ENCODE measurements around the gene LTBP3.

The LTBP3 gene

GRCh38 chr11:65599216-65599954, 41.2 kb upstream of the LTBP3 start:
- POLR2A ChIA-PET: interaction anchor here (0.5 to 1.2 kb wide), 3 partner anchors 8 to 91 kb away, joined by 3 read pairs; no protein-coding TSS in a partner anchor
- CTCF ChIA-PET: interaction anchor here (0.6 to 1.0 kb wide), 2 partner anchors 16 to 302 kb away, joined by 3 to 4 read pairs; partner anchors contain the start of gene PCNX3
- no peaks in the 10 kb centered on the region for H3K9me3 ChIP-seq (ENCODE audit: control insufficient read depth, insufficient read depth, low read depth, low read length)
- TF ChIP-seq ZBTB10 (tag by site-specific recombination; IDR thresholded peaks at IDR 0.05): no peak
- TF ChIP-seq ZNF555 (tag by site-specific recombination; conservative IDR thresholded peaks at IDR 0.05): no peak
- H3K4me3 ChIP-seq (ENCODE audit: low read depth, low read length): no peak overlapping the region
- no peak overlapping the region for H3K27ac ChIP-seq (ENCODE audit: extremely low read depth, low read depth, low read length)
- peaks cover 0 to 41% of the 10 kb centered on the region in 2 experiments; a peak in 2 of 3 replicates for H3K36me3 ChIP-seq (ENCODE audit: control insufficient read depth in 2 of 2, insufficient read depth in 1 of 2, low read length in 2 of 2)
- no peaks in the 10 kb centered on the region for H3K4me1 ChIP-seq (ENCODE audit: control insufficient read depth, insufficient read depth, low read length)

GRCh38 chr11:65598258-65598699, 40.1 kb upstream of the LTBP3 start:
- Histone ChIP-seq H3K27ac (ENCODE audit: extremely low read depth, low read depth, low read length) (no peak overlapping the region), H3K4me1 (ENCODE audit: control insufficient read depth, insufficient read depth, low read length) (no peaks in the 10 kb centered on the region), H3K4me3 (ENCODE audit: low read depth, low read length) (no peak overlapping the region), H3K9me3 (ENCODE audit: control insufficient read depth, insufficient read depth, low read depth, low read length) (no peaks in the 10 kb centered on the region), H3K36me3 (ENCODE audit: control insufficient read depth in 2 of 2, insufficient read depth in 1 of 2, low read length in 2 of 2) (peaks cover 0 to 30% of the 10 kb centered on the region in 2 experiments; a peak in 2 of 3 replicates)
- TF ChIP-seq ZBTB11 (tag by site-specific recombination; conservative IDR thresholded peaks at IDR 0.05; ENCODE audit: low read depth) (no peak), GLIS1 (tag by site-specific recombination; IDR thresholded peaks at IDR 0.05) (peak; percentile 37; the same call in 1 of the 2 replicates), ZNF350 (tag by site-specific recombination; IDR thresholded peaks at IDR 0.05) (no peak), GLIS2 (tag by site-specific recombination; IDR thresholded peaks at IDR 0.05) (peak; percentile 51), ZNF394 (tag by site-specific recombination; IDR thresholded peaks at IDR 0.05; ENCODE audit: borderline replicate concordance) (no peak), ZFP41 (tag by site-specific recombination; IDR thresholded peaks at IDR 0.05; ENCODE audit: borderline replicate concordance) (no peak)
- CTCF ChIA-PET: no interaction called here
- POLR2A ChIA-PET: no interaction called here

- Histone ChIP-seq H3K36me3 (ENCODE audit: control insufficient read depth in 2 of 2, insufficient read depth in 1 of 2, low read length in 2 of 2) (peaks cover 0 to 28% of the 10 kb centered on the region in 2 experiments; a peak in 1 of 3 replicates), H3K4me3 (ENCODE audit: low read depth, low read length) (no peak overlapping the region)
- no peak for TF ChIP-seq PRDM2 (tag by site-specific recombination; IDR thresholded peaks at IDR 0.05; ENCODE audit: borderline replicate concordance)
- no peak for TF ChIP-seq PRDM4 (tag by site-specific recombination; IDR thresholded peaks at IDR 0.05)
- no peak for TF ChIP-seq ZNF707 (tag by site-specific recombination; IDR thresholded peaks at IDR 0.05)
- TF ChIP-seq ZNF184 (tag by site-specific recombination; IDR thresholded peaks at IDR 0.05): no peak
Observed at GRCh38 chr11:65596520-65596919, 38.4 kb upstream of the LTBP3 start.

More at GRCh38 chr11:65596520-65596919, 38.4 kb upstream of the LTBP3 start:
- ChIA-PET CTCF (no interaction called here), POLR2A (interaction anchor here (0.6 to 1.4 kb wide), 3 partner anchors 20 to 632 kb away, joined by 3 to 6 read pairs (median 3); no protein-coding TSS in a partner anchor)
- Histone ChIP-seq H3K27ac (ENCODE audit: extremely low read depth, low read depth, low read length) (no peak overlapping the region), H3K4me1 (ENCODE audit: control insufficient read depth, insufficient read depth, low read length) (no peaks in the 10 kb centered on the region), H3K9me3 (ENCODE audit: control insufficient read depth, insufficient read depth, low read depth, low read length) (no peaks in the 10 kb centered on the region)

Data from HEK293 (cell line).